ENCODE data around the gene TIGD6.

The TIGD6 gene

DNA sequence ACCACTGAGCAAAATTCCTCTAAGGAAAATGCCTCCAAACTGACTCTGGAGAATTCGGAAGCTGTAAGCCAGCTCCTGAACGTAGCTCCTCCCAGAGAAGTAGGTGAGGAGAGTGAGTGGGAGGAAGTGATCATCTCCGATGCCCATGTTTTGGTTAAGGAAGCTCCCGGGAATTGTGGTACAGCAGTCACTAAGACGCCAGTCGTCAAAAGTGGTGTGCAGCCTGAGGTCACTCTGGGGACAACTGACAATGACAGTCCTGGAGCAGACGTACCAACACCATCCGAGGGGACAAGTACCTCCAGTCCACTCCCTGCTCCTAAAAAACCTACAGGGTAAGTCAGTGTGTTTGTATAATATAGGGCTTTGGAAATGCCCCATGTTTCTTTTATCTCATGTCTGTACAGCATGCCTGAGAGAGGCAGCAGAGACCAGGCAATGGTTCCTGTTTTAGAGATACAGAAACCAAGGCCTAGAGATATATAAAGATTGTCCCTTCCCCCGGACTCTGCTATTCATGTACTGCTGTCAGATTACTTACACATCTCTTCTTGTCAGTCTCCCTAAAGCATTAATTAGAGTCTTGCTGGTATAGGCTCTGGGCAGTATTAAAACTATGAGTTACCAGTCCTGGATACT is 24.0 kb upstream of the TIGD6 start:
- Mint-ChIP-seq H3K9me3 (no peaks in the 10 kb centered on the region), H3K36me3 (ENCODE audit: low read depth) (peaks cover 97% of the 10 kb centered on the region), H3K4me3 (no peak overlapping the region), H3K27ac (no peak overlapping the region), H3K4me1 (ENCODE audit: low read depth) (peaks cover 5% of the 10 kb centered on the region), H3K27me3 (no peaks in the 10 kb centered on the region)
- intact Hi-C loops (cut with micrococcal nuclease), result loop anchor here (10.0 kb wide), 1 partner anchor 190 kb away; no protein-coding TSS in a partner anchor

GRCh38 chr5:150023136-150023535 is 22.7 kb upstream of the TIGD6 start:
- H3K36me3 Mint-ChIP-seq (ENCODE audit: low read depth), result peaks cover 97% of the 10 kb centered on the region

DNA sequence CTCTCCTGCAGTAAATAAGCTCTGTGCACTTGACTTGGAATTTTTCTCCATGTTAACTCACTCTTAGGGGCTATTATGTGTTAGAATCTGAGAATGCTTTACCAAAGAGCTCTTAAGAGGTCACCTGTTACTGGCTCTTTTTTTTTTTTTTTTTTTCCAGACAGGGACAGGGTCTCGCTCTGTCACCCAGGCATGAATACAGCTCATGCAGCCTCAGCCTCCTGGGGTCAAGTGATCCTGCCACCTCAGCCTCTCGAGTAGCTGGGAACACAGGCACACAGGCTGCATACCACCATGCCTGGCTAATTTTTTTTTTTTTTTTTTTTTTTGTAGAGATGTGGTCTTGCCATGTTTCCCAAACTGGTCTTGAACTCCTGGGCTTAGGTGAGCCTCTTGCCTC is 22.2 kb upstream of the TIGD6 start:
- H3K36me3 Mint-ChIP-seq (ENCODE audit: low read depth), result peaks cover 97% of the 10 kb centered on the region
- intact Hi-C loops (cut with micrococcal nuclease), result loop anchor here (10.0 kb wide), 1 partner anchor 192 kb away; no protein-coding TSS in a partner anchor
- peaks cover 5% of the 10 kb centered on the region for H3K4me1 Mint-ChIP-seq (ENCODE audit: low read depth)
- no peaks in the 10 kb centered on the region for H3K27me3 Mint-ChIP-seq
- no peak overlapping the region for H3K27ac Mint-ChIP-seq
- no peak overlapping the region for H3K4me3 Mint-ChIP-seq
- H3K9me3 Mint-ChIP-seq, result no peaks in the 10 kb centered on the region

More at GRCh38 chr5:150023136-150023535, 22.7 kb upstream of the TIGD6 start:
- Mint-ChIP-seq H3K4me3 (no peak overlapping the region), H3K27me3 (no peaks in the 10 kb centered on the region), H3K4me1 (ENCODE audit: low read depth) (peaks cover 5% of the 10 kb centered on the region), H3K9me3 (no peaks in the 10 kb centered on the region), H3K27ac (no peak overlapping the region)
- intact Hi-C loops (cut with micrococcal nuclease), result loop anchor here (10.0 kb wide), 1 partner anchor 192 kb away; no protein-coding TSS in a partner anchor

DNA sequence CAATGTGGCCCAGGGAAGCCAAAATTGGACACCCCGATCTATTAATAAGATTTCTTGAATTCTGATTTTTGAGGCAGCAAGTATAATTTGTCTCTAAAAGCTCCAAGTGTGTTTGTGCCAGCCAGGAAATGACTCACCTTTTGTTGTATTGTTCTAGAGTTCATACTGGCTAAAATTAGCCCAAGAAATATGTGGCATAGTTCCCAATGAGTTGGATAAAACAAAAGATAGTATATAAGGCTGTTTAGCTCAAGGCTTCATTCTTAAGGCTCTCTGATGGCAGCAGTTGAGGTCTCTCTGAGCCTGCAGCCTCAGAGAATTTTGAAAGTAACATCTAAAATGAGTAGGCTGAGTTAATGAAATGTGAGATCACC is 21.7 kb upstream of the TIGD6 start:
- intact Hi-C loops (cut with micrococcal nuclease), result loop anchor here (10.0 kb wide), 1 partner anchor 193 kb away; no protein-coding TSS in a partner anchor
- H3K36me3 Mint-ChIP-seq (ENCODE audit: low read depth), result peaks cover 97% of the 10 kb centered on the region
- no peaks in the 10 kb centered on the region for H3K9me3 Mint-ChIP-seq
- no peak overlapping the region for H3K4me3 Mint-ChIP-seq
- no peak overlapping the region for H3K27ac Mint-ChIP-seq
- H3K27me3 Mint-ChIP-seq, result no peaks in the 10 kb centered on the region
- peaks cover 5% of the 10 kb centered on the region for H3K4me1 Mint-ChIP-seq (ENCODE audit: low read depth)

GRCh38 chr5:150021491-150022157 is 21.2 kb upstream of the TIGD6 start:
- Mint-ChIP-seq H3K9me3 (no peaks in the 10 kb centered on the region), H3K4me3 (no peak overlapping the region), H3K36me3 (ENCODE audit: low read depth) (peaks cover 97% of the 10 kb centered on the region), H3K4me1 (ENCODE audit: low read depth) (peaks cover 5% of the 10 kb centered on the region), H3K27ac (no peak overlapping the region), H3K27me3 (no peaks in the 10 kb centered on the region)
- intact Hi-C loops (cut with micrococcal nuclease), result loop anchor here (10.0 kb wide), 1 partner anchor 193 kb away; no protein-coding TSS in a partner anchor

- intact Hi-C loops (cut with micrococcal nuclease), result loop anchor here (10.0 kb wide), 1 partner anchor 195 kb away; no protein-coding TSS in a partner anchor
- H3K27ac Mint-ChIP-seq, result no peak overlapping the region
These were observed 19.8 kb upstream of the TIGD6 start for GRCh38 chr5:150020249-150020648.

GRCh38 chr5:150017226-150018005 is 17.0 kb upstream of the TIGD6 start:
- no peak overlapping the region for H3K27ac Mint-ChIP-seq
- H3K4me1 Mint-ChIP-seq (ENCODE audit: low read depth), result peaks cover 5% of the 10 kb centered on the region
- no peaks in the 10 kb centered on the region for H3K27me3 Mint-ChIP-seq
- no peak overlapping the region for H3K4me3 Mint-ChIP-seq
- peaks cover 6% of the 10 kb centered on the region for H3K9me3 Mint-ChIP-seq
- intact Hi-C loops (cut with micrococcal nuclease), result no loop called here
- H3K36me3 Mint-ChIP-seq (ENCODE audit: low read depth), result peaks cover 100% of the 10 kb centered on the region

More at GRCh38 chr5:150020249-150020648, 19.8 kb upstream of the TIGD6 start:
- Mint-ChIP-seq H3K27me3 (no peaks in the 10 kb centered on the region), H3K4me1 (ENCODE audit: low read depth) (peaks cover 5% of the 10 kb centered on the region), H3K36me3 (ENCODE audit: low read depth) (peaks cover 97% of the 10 kb centered on the region), H3K4me3 (no peak overlapping the region), H3K9me3 (peaks cover 3% of the 10 kb centered on the region)

GRCh38 chr5:150016537-150016936 is 16.1 kb upstream of the TIGD6 start:
- H3K4me3 Mint-ChIP-seq, result no peak overlapping the region

GRCh38 chr5:150015415-150015814 is 15.0 kb upstream of the TIGD6 start:
- H3K4me3 Mint-ChIP-seq, result no peak overlapping the region
- H3K36me3 Mint-ChIP-seq (ENCODE audit: low read depth), result peaks cover 100% of the 10 kb centered on the region
- intact Hi-C loops (cut with micrococcal nuclease), result no loop called here
- peaks cover 6% of the 10 kb centered on the region for H3K9me3 Mint-ChIP-seq
- no peak overlapping the region for H3K27ac Mint-ChIP-seq
- H3K4me1 Mint-ChIP-seq (ENCODE audit: low read depth), result no peaks in the 10 kb centered on the region
- no peaks in the 10 kb centered on the region for H3K27me3 Mint-ChIP-seq

More at GRCh38 chr5:150016537-150016936, 16.1 kb upstream of the TIGD6 start:
- no peaks in the 10 kb centered on the region for H3K27me3 Mint-ChIP-seq
- H3K27ac Mint-ChIP-seq, result no peak overlapping the region
- H3K4me1 Mint-ChIP-seq (ENCODE audit: low read depth), result peaks cover under 1% of the 10 kb centered on the region
- peaks cover 100% of the 10 kb centered on the region for H3K36me3 Mint-ChIP-seq (ENCODE audit: low read depth)
- peaks cover 6% of the 10 kb centered on the region for H3K9me3 Mint-ChIP-seq
- intact Hi-C loops (cut with micrococcal nuclease), result no loop called here

DNA sequence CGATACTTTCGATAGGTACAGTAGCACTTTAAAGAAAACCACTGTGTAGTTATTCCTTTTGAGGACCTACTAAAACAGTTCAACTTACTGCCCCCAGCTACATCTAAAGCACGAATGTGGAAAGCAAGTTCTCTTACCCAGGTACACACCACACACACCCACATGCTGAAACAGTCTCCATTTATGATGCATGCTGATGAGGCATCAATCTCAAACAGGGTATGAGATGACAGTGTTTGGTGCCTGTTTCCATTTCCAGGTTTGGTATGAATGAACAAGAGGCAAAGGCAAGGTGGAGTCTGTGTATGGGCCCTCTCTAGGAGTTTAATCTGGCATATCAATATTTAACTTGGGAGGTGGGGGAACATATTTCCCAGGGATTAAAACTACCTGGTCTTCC is 14.0 kb upstream of the TIGD6 start:
- Mint-ChIP-seq H3K4me3 (no peak overlapping the region), H3K36me3 (ENCODE audit: low read depth) (peaks cover 100% of the 10 kb centered on the region), H3K27me3 (no peaks in the 10 kb centered on the region), H3K9me3 (peaks cover 6% of the 10 kb centered on the region), H3K27ac (no peak overlapping the region), H3K4me1 (ENCODE audit: low read depth) (no peaks in the 10 kb centered on the region)
- intact Hi-C loops (cut with micrococcal nuclease), result no loop called here

DNA sequence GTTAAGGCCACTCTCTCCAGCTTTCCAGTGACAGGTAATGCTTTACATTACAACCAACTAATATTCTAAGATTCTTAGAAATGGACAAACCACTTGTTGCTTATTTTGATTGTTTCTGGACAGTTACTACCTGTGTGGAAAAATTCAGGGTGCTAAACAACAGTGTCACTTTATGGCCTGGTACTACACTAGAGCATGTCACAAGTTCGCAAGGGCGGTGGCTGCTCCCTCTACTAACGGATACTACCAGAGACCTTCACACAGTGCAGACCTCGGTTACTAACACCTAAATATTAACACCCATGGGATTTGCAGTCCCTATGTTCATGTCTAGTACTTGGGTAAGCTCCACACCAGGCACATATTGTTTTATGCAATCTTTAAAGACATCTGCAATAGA is 13.5 kb upstream of the TIGD6 start:
- Mint-ChIP-seq H3K9me3 (peaks cover 6% of the 10 kb centered on the region), H3K4me1 (ENCODE audit: low read depth) (no peaks in the 10 kb centered on the region), H3K4me3 (no peak overlapping the region), H3K27me3 (no peaks in the 10 kb centered on the region), H3K36me3 (ENCODE audit: low read depth) (peaks cover 100% of the 10 kb centered on the region), H3K27ac (no peak overlapping the region)
- intact Hi-C loops (cut with micrococcal nuclease), result no loop called here

- H3K36me3 Mint-ChIP-seq (ENCODE audit: low read depth), result peaks cover 100% of the 10 kb centered on the region
- no peaks in the 10 kb centered on the region for H3K9me3 Mint-ChIP-seq
- no peak overlapping the region for H3K27ac Mint-ChIP-seq
- H3K4me1 Mint-ChIP-seq (ENCODE audit: low read depth), result peaks cover 8% of the 10 kb centered on the region
- H3K27me3 Mint-ChIP-seq, result no peaks in the 10 kb centered on the region
- no peak overlapping the region for H3K4me3 Mint-ChIP-seq
- intact Hi-C loops (cut with micrococcal nuclease), result no loop called here
These were observed 9.4 kb upstream of the TIGD6 start for GRCh38 chr5:150009671-150010387.

- Mint-ChIP-seq H3K4me1 (ENCODE audit: low read depth) (peaks cover 32% of the 10 kb centered on the region), H3K4me3 (no peak overlapping the region), H3K36me3 (ENCODE audit: low read depth) (peaks cover 90% of the 10 kb centered on the region), H3K27ac (no peak overlapping the region), H3K9me3 (no peaks in the 10 kb centered on the region), H3K27me3 (no peaks in the 10 kb centered on the region)
- intact Hi-C loops (cut with micrococcal nuclease), result no loop called here
These were observed 6.6 kb upstream of the TIGD6 start for GRCh38 chr5:150007050-150007449.
